Measurements from ENCODE around the gene RTTN.

The RTTN gene

GRCh38 chr18:70142001-70142400, 63.5 kb downstream of the RTTN start:
- Mint-ChIP-seq H3K9me3 (no peaks in the 10 kb centered on the region), H3K27me3 (ENCODE audit: low read depth, poor library complexity) (no peaks in the 10 kb centered on the region), H3K4me1 (no peaks in the 10 kb centered on the region), H3K27ac (no peak overlapping the region), H3K4me3 (no peak overlapping the region), H3K36me3 (ENCODE audit: low read depth) (peaks cover 33% of the 10 kb centered on the region)
- DNase-seq: no peak
- no peak for TF ChIP-seq CTCF (IDR thresholded peaks at IDR 0.05)

- TF ChIP-seq CTCF (IDR thresholded peaks at IDR 0.05): no peak
- Mint-ChIP-seq H3K36me3 (ENCODE audit: low read depth) (peaks cover 23% of the 10 kb centered on the region), H3K4me3 (no peak overlapping the region), H3K9me3 (no peaks in the 10 kb centered on the region), H3K4me1 (no peaks in the 10 kb centered on the region), H3K27ac (no peak overlapping the region), H3K27me3 (ENCODE audit: low read depth, poor library complexity) (no peaks in the 10 kb centered on the region)
- DNase-seq: no peak
Measured at GRCh38 chr18:70139138-70139537, 66.3 kb downstream of the RTTN start.

GRCh38 chr18:70135604-70136003, 69.9 kb downstream of the RTTN start:
- no peaks in the 10 kb centered on the region for H3K27me3 Mint-ChIP-seq (ENCODE audit: low read depth, poor library complexity)
- H3K27ac Mint-ChIP-seq: peak overlapping the region; percentile 23
- DNase-seq: no peak
- no peak overlapping the region for H3K4me3 Mint-ChIP-seq
- peaks cover 11% of the 10 kb centered on the region for H3K36me3 Mint-ChIP-seq (ENCODE audit: low read depth)
- TF ChIP-seq CTCF (IDR thresholded peaks at IDR 0.05): no peak
- peaks cover under 1% of the 10 kb centered on the region for H3K9me3 Mint-ChIP-seq
- no peaks in the 10 kb centered on the region for H3K4me1 Mint-ChIP-seq

GRCh38 chr18:70132999-70133398, 72.5 kb downstream of the RTTN start:
- Mint-ChIP-seq H3K27me3 (ENCODE audit: low read depth, poor library complexity) (no peaks in the 10 kb centered on the region), H3K27ac (no peak overlapping the region), H3K36me3 (ENCODE audit: low read depth) (peaks cover 29% of the 10 kb centered on the region), H3K4me3 (no peak overlapping the region), H3K4me1 (no peaks in the 10 kb centered on the region), H3K9me3 (peaks cover 7% of the 10 kb centered on the region)
- no peak for TF ChIP-seq CTCF (IDR thresholded peaks at IDR 0.05)
- no peak for DNase-seq

GRCh38 chr18:70128271-70128670, 77.2 kb downstream of the RTTN start:
- no peak overlapping the region for H3K27ac Mint-ChIP-seq
- peaks cover 22% of the 10 kb centered on the region for H3K36me3 Mint-ChIP-seq (ENCODE audit: low read depth)

More at GRCh38 chr18:70128271-70128670, 77.2 kb downstream of the RTTN start:
- H3K27me3 Mint-ChIP-seq (ENCODE audit: low read depth, poor library complexity): no peaks in the 10 kb centered on the region
- no peak overlapping the region for H3K4me3 Mint-ChIP-seq
- H3K4me1 Mint-ChIP-seq: no peaks in the 10 kb centered on the region
- no peak for TF ChIP-seq CTCF (IDR thresholded peaks at IDR 0.05)
- H3K9me3 Mint-ChIP-seq: peaks cover 7% of the 10 kb centered on the region
- DNase-seq: no peak
